ENCODE results near the gene TRAPPC10.

- TF ChIP-seq CTCF (IDR thresholded peaks at IDR 0.05), result no peak
- TF ChIP-seq POLR2A (IDR thresholded peaks at IDR 0.05), result no peak
Measured at GRCh38 chr21:43994085-43994484, 18.0 kb upstream of the TRAPPC10 start.
